ENCODE results near the gene RPS6KL1. TPM values are rescaled to one million over a fixed set of nuclear protein-coding genes. Genes with fewer than 3 reads are reported as not detected.

The RPS6KL1 gene
- total RNA-seq, 1 experiment from 2014 or later = 33.7 TPM

DNA sequence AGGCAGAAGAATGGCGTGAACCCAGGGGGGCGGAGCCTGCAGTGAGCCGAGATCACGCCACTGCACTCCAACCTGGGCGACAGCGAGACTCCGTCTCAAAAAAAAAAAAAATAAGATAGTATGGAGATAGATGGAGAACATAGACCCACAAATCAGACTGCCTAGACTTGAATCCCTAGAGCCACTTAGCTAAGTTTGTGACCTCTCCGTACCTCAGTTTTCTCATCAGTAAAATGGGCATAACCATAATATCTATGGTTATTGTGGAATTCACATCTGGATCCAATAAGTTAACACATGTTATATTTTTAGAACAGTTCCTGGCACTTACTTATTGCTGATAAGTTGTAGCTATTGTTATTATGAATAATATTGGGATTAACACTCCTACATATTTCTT, 54.3 kb downstream of the RPS6KL1 start:
- in situ Hi-C loops (cut with HindIII; ENCODE audit: low sequenced_read_pairs) = no loop called here
- DNase-seq (ENCODE audit: low spot score) = no peak

DNA sequence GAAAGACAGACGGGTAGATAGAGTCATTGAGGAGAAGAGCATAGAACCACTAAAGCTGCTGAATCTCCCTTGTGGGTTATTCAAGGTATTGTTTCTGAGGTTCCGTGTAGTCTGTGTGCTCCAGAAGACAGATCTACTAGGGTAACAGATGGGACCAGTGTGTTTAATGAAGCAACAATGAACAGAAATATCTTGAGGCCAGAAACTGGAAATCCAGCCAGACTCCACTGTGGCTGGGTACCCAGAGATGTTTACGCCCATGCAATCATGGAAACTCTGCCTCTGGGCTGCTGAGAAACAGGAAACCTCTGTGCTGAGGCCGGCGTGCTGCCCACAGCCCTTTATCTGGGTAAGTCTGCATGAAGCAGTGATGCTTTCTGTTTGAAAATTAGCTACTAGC, 55.4 kb downstream of the RPS6KL1 start:
- in situ Hi-C loops (cut with HindIII; ENCODE audit: low sequenced_read_pairs) = no loop called here
- DNase-seq (ENCODE audit: low spot score) = peak; percentile 82

DNA sequence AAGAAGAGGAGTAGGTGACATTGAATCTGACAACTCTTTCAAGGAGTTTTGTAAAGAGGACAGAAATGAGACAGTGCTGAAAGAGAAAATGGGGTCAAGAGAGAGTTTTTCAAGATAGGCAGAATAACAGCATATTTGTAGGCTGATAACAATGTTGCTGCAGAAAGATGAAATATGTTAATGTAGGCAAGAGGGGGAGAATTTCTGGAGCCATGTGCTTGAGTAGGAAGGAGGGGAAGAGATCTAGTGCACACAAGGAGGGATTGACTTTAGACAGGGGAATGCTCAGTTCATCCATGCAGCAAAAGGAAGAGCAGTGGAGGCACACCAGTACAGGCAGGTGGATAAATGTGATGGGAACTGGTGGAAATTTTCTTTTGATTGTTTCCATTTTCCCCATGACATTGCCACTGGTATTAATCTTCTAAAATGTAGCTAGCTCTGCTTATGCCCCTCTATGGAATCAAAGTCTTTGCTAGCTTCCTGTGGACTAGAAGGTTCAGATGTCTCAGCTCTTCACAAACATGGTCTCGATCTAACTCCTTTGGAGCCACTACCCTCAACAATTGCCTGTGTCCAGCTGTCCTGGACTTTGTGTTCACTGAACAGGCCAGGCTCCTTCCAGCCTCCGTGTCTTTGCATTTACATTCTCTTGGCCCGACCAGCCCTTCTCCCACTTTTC, 56.2 kb downstream of the RPS6KL1 start:
- DNase-seq (ENCODE audit: low spot score) = no peak
- in situ Hi-C loops (cut with HindIII; ENCODE audit: low sequenced_read_pairs) = no loop called here

DNA sequence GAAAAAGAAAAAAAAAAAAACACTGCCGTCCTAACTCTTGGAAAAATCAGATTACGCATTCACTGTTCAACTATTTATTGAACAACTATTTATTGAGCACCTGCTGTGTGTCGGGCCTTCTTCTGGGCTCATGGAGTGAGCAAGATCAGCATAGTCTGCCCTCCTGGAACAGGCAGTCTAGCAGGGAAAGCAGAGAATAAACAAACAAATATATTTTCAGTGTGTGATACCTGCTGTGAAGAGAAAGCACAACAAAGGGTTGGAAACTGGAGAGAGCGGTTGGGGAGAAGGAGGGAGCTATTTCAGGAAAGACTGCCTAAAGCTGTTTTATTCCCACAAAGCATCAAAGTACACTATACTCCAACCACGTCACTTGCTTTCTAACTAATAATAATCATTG, 57.9 kb downstream of the RPS6KL1 start:
- DNase-seq (ENCODE audit: low spot score) = no peak
- in situ Hi-C loops (cut with HindIII; ENCODE audit: low sequenced_read_pairs) = no loop called here

DNA sequence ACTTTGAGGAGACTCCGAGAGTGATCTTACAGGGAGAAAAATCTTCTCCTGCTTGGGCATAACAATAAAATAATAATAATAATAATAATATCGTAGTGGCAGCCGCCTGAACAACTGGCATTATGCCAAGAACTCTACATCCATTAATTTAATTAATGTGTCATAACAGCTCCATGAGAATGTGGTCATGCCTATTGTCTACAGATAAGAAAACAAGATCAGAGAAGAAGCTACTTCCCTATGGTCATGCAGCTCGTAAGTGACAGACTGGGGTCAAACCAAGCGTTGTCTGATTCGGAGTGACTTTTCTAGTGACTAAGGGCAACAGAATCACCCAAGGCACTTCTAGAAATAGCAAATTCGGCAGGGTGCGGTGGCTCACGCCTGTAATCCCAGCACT, 58.9 kb downstream of the RPS6KL1 start:
- DNase-seq (ENCODE audit: low spot score) = no peak
- in situ Hi-C loops (cut with HindIII; ENCODE audit: low sequenced_read_pairs) = no loop called here

DNA sequence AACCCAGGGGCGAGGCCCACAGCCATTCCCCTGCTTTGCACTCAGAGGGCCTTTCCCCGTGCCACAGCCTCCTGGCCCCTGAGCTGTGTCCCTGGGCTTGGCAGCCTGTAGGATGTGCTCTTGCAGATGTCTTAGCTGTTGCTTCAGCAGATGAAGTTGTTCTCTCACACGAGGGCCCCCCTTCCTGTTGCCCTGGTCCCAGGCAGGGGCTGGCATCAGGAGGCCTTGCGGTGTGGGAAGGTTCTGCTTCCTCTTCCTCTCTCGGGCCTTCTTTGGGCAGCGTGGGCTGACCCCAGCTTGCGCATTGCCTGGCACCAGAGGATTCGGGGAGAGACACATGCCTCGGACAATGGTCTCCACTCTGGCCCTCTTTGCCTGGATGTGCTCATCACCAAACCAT, 59.8 kb downstream of the RPS6KL1 start:
- in situ Hi-C loops (cut with HindIII; ENCODE audit: low sequenced_read_pairs) = no loop called here

DNA sequence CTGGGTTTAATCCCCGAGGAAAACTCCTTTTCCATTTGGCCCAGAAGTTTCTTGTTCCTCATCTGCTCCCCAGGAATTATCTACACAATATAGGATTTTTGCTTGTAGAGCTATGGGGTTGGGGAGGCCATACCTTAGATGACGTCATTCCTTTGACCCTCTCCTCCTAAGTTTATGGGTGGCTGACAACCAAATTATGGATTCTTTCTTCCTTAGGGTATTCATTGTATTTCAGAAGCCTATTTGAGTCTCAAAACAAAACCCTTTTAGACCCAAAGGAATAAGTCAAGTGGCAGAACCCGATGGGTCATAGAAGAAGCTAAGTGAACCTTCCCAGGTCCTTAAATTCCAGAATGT, 61.3 kb downstream of the RPS6KL1 start:
- in situ Hi-C loops (cut with HindIII; ENCODE audit: low sequenced_read_pairs) = no loop called here
- DNase-seq (ENCODE audit: low spot score) = no peak

More for the DNA sequence above, 59.8 kb downstream of the RPS6KL1 start:
- no peak for DNase-seq (ENCODE audit: low spot score)

DNA sequence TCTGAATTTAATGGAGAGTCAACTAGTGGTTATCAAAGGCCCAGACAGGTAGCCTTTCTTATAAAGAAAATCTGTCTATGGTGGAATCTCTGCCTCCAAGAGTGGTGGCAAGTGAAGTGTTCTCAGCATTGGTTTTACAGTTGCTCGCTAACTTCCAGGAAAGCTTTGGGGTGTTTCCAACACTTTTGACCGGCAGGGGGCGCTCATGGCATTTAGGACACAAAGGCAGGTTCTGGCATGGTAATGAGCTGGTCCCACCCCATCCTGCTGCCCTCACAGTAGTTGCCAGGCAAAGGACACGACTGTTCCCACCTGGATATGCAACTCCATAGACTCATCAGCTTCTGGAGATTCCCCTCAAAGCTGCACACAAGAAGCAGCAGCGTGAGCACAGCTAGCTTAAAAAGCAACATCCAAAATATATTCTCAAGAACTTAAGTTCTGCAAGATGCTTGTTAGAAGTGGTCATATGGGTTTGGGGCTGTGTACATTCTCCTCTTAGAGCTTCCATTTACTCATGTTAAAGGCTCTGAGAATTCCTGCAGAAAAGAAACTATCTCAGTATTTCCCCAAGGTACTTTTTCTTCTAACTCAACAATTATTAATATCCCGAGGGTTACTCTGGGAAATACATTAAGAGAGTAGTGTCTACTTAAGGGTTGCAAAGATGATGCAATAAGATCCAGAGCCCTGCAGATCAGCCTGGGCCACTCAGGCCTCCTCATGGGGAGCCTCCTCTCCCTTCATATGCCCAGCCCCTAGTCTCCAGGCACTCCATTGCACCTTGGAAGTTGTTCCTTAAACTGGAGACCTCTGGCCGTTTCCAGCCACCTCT, 61.9 kb downstream of the RPS6KL1 start:
- in situ Hi-C loops (cut with HindIII; ENCODE audit: low sequenced_read_pairs) = no loop called here
- DNase-seq (ENCODE audit: low spot score) = peak; percentile 87

DNA sequence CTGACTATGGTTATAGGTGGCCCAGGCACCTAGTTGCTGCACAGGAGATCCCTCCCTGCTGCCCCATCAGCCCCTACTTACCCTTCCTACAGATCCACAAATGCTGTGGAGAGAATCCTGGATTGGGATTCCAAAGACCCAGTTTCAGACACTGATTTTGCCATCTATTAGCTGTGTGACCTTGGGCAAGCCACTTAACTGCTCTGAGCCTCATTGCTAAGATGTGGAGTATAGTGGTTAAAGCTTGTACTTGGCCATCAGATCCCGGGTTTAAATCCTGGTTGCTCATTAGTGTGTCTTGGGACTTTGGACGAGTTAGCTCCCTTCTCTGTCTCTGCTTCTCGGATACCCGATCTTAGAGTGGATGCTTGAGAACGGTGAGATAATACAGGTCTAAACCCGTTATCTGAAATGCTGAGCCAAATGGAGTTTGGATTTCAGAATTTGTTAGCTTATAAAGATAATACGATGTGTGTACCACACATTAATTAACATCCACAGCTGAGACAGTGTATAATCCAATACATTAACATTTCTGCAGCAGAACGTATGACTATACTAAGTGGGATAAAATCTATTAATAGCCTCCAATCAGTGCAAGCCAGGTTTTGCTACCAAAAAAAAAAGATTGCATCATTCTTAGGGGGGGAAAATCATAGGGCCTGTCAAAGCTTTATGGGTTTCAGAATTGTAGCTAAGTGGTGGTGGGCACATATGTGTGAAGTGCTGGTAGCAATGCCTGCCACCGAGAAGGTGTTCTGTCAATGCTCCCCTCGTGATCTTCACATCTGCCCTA, 63.1 kb downstream of the RPS6KL1 start:
- in situ Hi-C loops (cut with HindIII; ENCODE audit: low sequenced_read_pairs) = loop anchor here (5.0 kb wide), 1 partner anchor 47 kb away; no protein-coding TSS in a partner anchor
- DNase-seq (ENCODE audit: low spot score) = no peak

DNA sequence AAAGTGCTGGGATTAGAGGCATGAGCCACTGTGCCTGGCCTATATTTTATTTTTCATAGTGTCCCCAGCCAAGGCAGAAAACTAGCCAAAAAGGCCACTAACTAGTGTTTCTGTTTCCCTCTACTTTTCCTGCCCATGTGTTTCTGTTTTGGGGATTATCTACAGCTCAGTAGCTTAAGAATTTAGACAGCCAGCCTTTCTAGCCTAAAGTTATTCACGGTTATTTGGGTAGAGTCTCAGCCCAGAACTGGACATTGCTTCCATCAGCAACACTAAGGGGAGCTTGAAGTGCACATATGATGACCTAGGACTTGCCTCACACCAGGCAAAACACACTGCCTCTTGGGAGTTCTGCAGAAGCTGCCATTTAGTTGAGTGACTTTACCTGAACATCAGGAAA, 65.0 kb downstream of the RPS6KL1 start:
- no peak for DNase-seq (ENCODE audit: low spot score)
- in situ Hi-C loops (cut with HindIII; ENCODE audit: low sequenced_read_pairs) = loop anchor here (5.0 kb wide), 1 partner anchor 49 kb away; no protein-coding TSS in a partner anchor

DNA sequence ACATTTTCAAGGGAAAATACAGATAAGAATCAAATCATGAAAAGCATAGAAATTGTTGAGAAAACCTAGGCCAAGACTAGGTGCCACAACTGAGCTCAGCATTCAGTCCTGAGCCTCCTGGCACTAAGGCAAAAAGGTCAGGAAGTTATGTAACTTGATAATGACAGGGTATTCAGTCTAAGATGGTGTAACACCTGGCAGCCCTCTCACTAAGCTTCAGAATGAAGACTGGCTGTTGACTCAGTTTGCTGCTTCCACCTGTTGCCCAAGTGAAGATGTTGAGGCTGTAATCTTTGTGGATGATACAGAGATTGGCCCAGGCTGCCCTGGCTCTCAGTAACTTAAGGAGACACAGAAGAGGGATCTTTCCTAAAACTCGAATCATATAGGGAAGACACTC, 66.7 kb downstream of the RPS6KL1 start:
- in situ Hi-C loops (cut with HindIII; ENCODE audit: low sequenced_read_pairs) = loop anchor here (5.0 kb wide), 1 partner anchor 51 kb away; no protein-coding TSS in a partner anchor
- DNase-seq (ENCODE audit: low spot score) = no peak

DNA sequence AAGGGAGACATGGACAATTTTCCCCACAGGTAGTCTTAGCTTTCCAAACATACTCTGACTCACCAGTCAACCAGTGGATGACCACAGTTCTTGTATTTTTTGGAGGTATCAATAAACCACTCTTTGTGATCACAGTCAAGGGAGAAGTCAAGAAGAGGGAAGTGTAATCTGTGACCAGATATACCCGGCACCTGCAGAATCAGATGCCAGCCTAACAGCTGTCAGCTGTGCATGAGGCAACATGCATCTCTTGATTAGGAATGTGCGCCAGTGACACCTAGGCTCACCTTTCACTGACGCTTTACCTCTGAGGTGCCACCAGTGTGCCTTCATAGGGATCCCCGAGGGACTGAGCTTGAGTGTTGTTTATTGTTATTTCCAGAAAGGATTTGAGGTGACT, 67.1 kb downstream of the RPS6KL1 start:
- no peak for DNase-seq (ENCODE audit: low spot score)
- in situ Hi-C loops (cut with HindIII; ENCODE audit: low sequenced_read_pairs) = loop anchor here (5.0 kb wide), 1 partner anchor 51 kb away; no protein-coding TSS in a partner anchor

DNA sequence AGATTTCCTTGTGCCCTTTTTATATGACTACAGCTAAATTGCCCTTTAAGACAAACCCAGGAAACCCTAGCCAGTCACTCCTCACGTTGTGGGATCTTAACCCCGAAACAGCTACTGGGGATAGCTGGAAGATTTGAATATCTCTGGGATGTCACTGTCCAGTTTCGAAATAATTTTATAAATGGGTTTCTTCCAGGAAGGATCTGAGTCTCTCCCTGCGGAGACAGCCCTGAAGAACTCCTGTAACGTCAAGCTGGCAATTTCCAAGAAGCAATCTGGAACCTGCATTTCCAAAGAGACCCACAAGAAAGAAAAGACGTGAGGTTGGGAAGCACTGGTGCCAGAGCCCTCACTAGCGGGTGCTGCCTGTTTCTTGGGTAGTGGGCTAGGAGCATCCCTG, 68.0 kb downstream of the RPS6KL1 start:
- DNase-seq (ENCODE audit: low spot score) = no peak
- in situ Hi-C loops (cut with HindIII; ENCODE audit: low sequenced_read_pairs) = loop anchor here (5.0 kb wide), 1 partner anchor 52 kb away; no protein-coding TSS in a partner anchor

Other genes with a start within 250 kb of the RPS6KL1 start
- gene AREL1, start 210.2 kb downstream of the RPS6KL1 start, total RNA-seq (2014; rRNA removed; shearing (Covaris generic)) = 17.6 and 27.9 TPM in 2 replicates
- gene FCF1, start 210.1 kb downstream of the RPS6KL1 start, total RNA-seq (2014; rRNA removed; shearing (Covaris generic)) = 51.4 and 63.4 TPM in 2 replicates
- 10.4 and 12.2 TPM in 2 replicates for gene YLPM1, start 159.9 kb downstream of the RPS6KL1 start, total RNA-seq (2014; rRNA removed; shearing (Covaris generic))
- not detected in 2 replicates for gene PROX2, start 47.1 kb downstream of the RPS6KL1 start, total RNA-seq (2014; rRNA removed; shearing (Covaris generic))
- gene DLST, start 41.3 kb downstream of the RPS6KL1 start, total RNA-seq (2014; rRNA removed; shearing (Covaris generic)) = 93.5 and 101 TPM in 2 replicates
- 1.8 and 3.9 TPM in 2 replicates for gene PGF, start 32.3 kb upstream of the RPS6KL1 start, total RNA-seq (2014; rRNA removed; shearing (Covaris generic))
- 48.6 and 88.4 TPM in 2 replicates for gene EIF2B2, start 79.7 kb upstream of the RPS6KL1 start, total RNA-seq (2014; rRNA removed; shearing (Covaris generic))
- gene MLH3, start 128.2 kb upstream of the RPS6KL1 start, total RNA-seq (2014; rRNA removed; shearing (Covaris generic)) = 11.1 and 21.0 TPM in 2 replicates
- gene ACYP1, start 140.8 kb upstream of the RPS6KL1 start, total RNA-seq (2014; rRNA removed; shearing (Covaris generic)) = 11.9 and 18.7 TPM in 2 replicates
- 2.1 TPM in 1 of 2 replicates, not detected in the other for gene ZC2HC1C, start 146.4 kb upstream of the RPS6KL1 start, total RNA-seq (2014; rRNA removed; shearing (Covaris generic))
- 47.9 and 49.3 TPM in 2 replicates for gene NEK9, start 203.8 kb upstream of the RPS6KL1 start, total RNA-seq (2014; rRNA removed; shearing (Covaris generic))

All from G401 (cell line).